Measurements from ENCODE around the gene ZNF19.

ZNF19 gene

GRCh38 chr16:71449020-71449419, 40.1 kb downstream of the ZNF19 start:
- no peak for DNase-seq (ENCODE audit: low read depth)
- H3K4me3 ChIP-seq (ENCODE audit: low read depth, low read length) = no peak overlapping the region

GRCh38 chr16:71448274-71448866, 40.8 kb downstream of the ZNF19 start:
- no peak for DNase-seq (ENCODE audit: low read depth)
- H3K4me3 ChIP-seq (ENCODE audit: low read depth, low read length) = no peak overlapping the region

- DNase-seq (ENCODE audit: low read depth) = no peak
Measured at GRCh38 chr16:71443714-71444113, 45.4 kb downstream of the ZNF19 start.

GRCh38 chr16:71442051-71442440, 47.1 kb downstream of the ZNF19 start, which contains the start of gene TLE7:
TLE7 (minus strand) TSS chr16:71442054; CDS start chr16:71433324, 8,730 bp downstream.
- no peak for DNase-seq (ENCODE audit: low read depth)
- no peak within 1 kb of the TSS for H3K4me3 ChIP-seq (ENCODE audit: low read depth, low read length)

More at GRCh38 chr16:71443714-71444113, 45.4 kb downstream of the ZNF19 start:
- no peak overlapping the region for H3K4me3 ChIP-seq (ENCODE audit: low read depth, low read length)

- no peak overlapping the region for H3K4me3 ChIP-seq (ENCODE audit: low read depth, low read length)
- no peak for DNase-seq (ENCODE audit: low read depth)
Measured at GRCh38 chr16:71441348-71442050, 47.6 kb downstream of the ZNF19 start.

- H3K4me3 ChIP-seq (ENCODE audit: low read depth, low read length) = no peak overlapping the region
- DNase-seq (ENCODE audit: low read depth) = no peak
Measured at GRCh38 chr16:71440669-71441347, 48.3 kb downstream of the ZNF19 start.

- H3K4me3 ChIP-seq (ENCODE audit: low read depth, low read length) = no peak overlapping the region
- no peak for DNase-seq (ENCODE audit: low read depth)
Measured at GRCh38 chr16:71439523-71439922, 49.6 kb downstream of the ZNF19 start.

GRCh38 chr16:71436473-71436872, 52.7 kb downstream of the ZNF19 start:
- DNase-seq (ENCODE audit: low read depth) = no peak
- no peak overlapping the region for H3K4me3 ChIP-seq (ENCODE audit: low read depth, low read length)

GRCh38 chr16:71432906-71433305, 56.2 kb downstream of the ZNF19 start:
- H3K4me3 ChIP-seq (ENCODE audit: low read depth, low read length) = no peak overlapping the region
- DNase-seq (ENCODE audit: low read depth) = no peak

GRCh38 chr16:71431991-71432390, 57.1 kb downstream of the ZNF19 start:
- DNase-seq (ENCODE audit: low read depth) = no peak
- H3K4me3 ChIP-seq (ENCODE audit: low read depth, low read length) = no peak overlapping the region

GRCh38 chr16:71431176-71431575, 57.9 kb downstream of the ZNF19 start:
- no peak overlapping the region for H3K4me3 ChIP-seq (ENCODE audit: low read depth, low read length)
- DNase-seq (ENCODE audit: low read depth) = no peak

- H3K4me3 ChIP-seq (ENCODE audit: low read depth, low read length) = no peak overlapping the region
- no peak for DNase-seq (ENCODE audit: low read depth)
Measured at GRCh38 chr16:71430744-71431143, 58.4 kb downstream of the ZNF19 start.

- DNase-seq (ENCODE audit: low read depth) = no peak
Measured at GRCh38 chr16:71429581-71429980, 59.5 kb downstream of the ZNF19 start.

GRCh38 chr16:71428883-71429282, 60.2 kb downstream of the ZNF19 start:
- H3K4me3 ChIP-seq (ENCODE audit: low read depth, low read length) = no peak overlapping the region
- DNase-seq (ENCODE audit: low read depth) = no peak

More at GRCh38 chr16:71429581-71429980, 59.5 kb downstream of the ZNF19 start:
- H3K4me3 ChIP-seq (ENCODE audit: low read depth, low read length) = no peak overlapping the region

GRCh38 chr16:71428385-71428784, 60.7 kb downstream of the ZNF19 start:
- DNase-seq (ENCODE audit: low read depth) = no peak
- no peak overlapping the region for H3K4me3 ChIP-seq (ENCODE audit: low read depth, low read length)

GRCh38 chr16:71426880-71427615, 62.1 kb downstream of the ZNF19 start:
- H3K4me3 ChIP-seq (ENCODE audit: low read depth, low read length) = no peak overlapping the region
- no peak for DNase-seq (ENCODE audit: low read depth)

- peak; percentile 38 for DNase-seq (ENCODE audit: low read depth)
Measured at GRCh38 chr16:71426069-71426879, 62.9 kb downstream of the ZNF19 start.

GRCh38 chr16:71425746-71426068, 63.4 kb downstream of the ZNF19 start:
- peak overlapping the region; percentile 27 for H3K4me3 ChIP-seq (ENCODE audit: low read depth, low read length)
- no peak for DNase-seq (ENCODE audit: low read depth)

More at GRCh38 chr16:71426069-71426879, 62.9 kb downstream of the ZNF19 start:
- H3K4me3 ChIP-seq (ENCODE audit: low read depth, low read length) = peak overlapping the region; percentile 27

GRCh38 chr16:71424626-71425025, 64.5 kb downstream of the ZNF19 start:
- DNase-seq (ENCODE audit: low read depth) = no peak
- H3K4me3 ChIP-seq (ENCODE audit: low read depth, low read length) = no peak overlapping the region

Measured in skeletal muscle cell (primary cell).